Activated CD4-positive, CD25-positive, alpha-beta regulatory T cell (primary cell): ENCODE data around the gene ACACB.

ENCODE experiments used
- DNase-seq, 4 experiments: peaks; one replicate each; lab custom pipeline; 2025; lab: John Stamatoyannopoulos, UW

The ACACB gene

GRCh38 chr12:109279525-109279924, 163.1 kb downstream of the ACACB start:
- DNase-seq: no peak

GRCh38 chr12:109281452-109281851, 165.1 kb downstream of the ACACB start:
- no peak for DNase-seq

GRCh38 chr12:109284392-109284791, 168.0 kb downstream of the ACACB start:
- DNase-seq: no peak

GRCh38 chr12:109286252-109286651, 169.9 kb downstream of the ACACB start:
- DNase-seq: no peak

- no peak for DNase-seq
These were observed 170.3 kb downstream of the ACACB start for GRCh38 chr12:109286652-109287051.

GRCh38 chr12:109287181-109287580, 170.8 kb downstream of the ACACB start:
- DNase-seq: no peak

- DNase-seq: no peak
These were observed 171.6 kb downstream of the ACACB start for GRCh38 chr12:109287811-109288469.

- DNase-seq: no peak
These were observed 172.2 kb downstream of the ACACB start for GRCh38 chr12:109288571-109288970.

GRCh38 chr12:109289004-109289403, 172.6 kb downstream of the ACACB start:
- no peak for DNase-seq

GRCh38 chr12:109289551-109289950, 173.2 kb downstream of the ACACB start:
- DNase-seq: no peak

- no peak for DNase-seq
These were observed 173.7 kb downstream of the ACACB start for GRCh38 chr12:109290061-109290460.

GRCh38 chr12:109291117-109291516, 174.7 kb downstream of the ACACB start:
- no peak for DNase-seq

- DNase-seq: no peak
These were observed 175.3 kb downstream of the ACACB start for GRCh38 chr12:109291521-109292341.

- no peak for DNase-seq
These were observed 175.9 kb downstream of the ACACB start for GRCh38 chr12:109292342-109292711.

- no peak for DNase-seq
These were observed 176.7 kb downstream of the ACACB start for GRCh38 chr12:109293106-109293505.

- no peak for DNase-seq
These were observed 178.0 kb downstream of the ACACB start for GRCh38 chr12:109294286-109294796.

GRCh38 chr12:109295764-109296425, 179.5 kb downstream of the ACACB start:
- DNase-seq: no peak

GRCh38 chr12:109296431-109296830, 180.0 kb downstream of the ACACB start:
- DNase-seq: no peak

- no peak for DNase-seq
These were observed 183.5 kb downstream of the ACACB start for GRCh38 chr12:109299849-109300248.

- no peak for DNase-seq
These were observed 185.3 kb downstream of the ACACB start for GRCh38 chr12:109301643-109302168.

- DNase-seq: no peak
These were observed 186.0 kb downstream of the ACACB start for GRCh38 chr12:109302358-109302757.

- no peak for DNase-seq
These were observed 186.4 kb downstream of the ACACB start for GRCh38 chr12:109302770-109303169.

GRCh38 chr12:109304485-109304884, 188.1 kb downstream of the ACACB start:
- no peak for DNase-seq
